Nephron (organoid): ENCODE data around the gene SETD6.

ENCODE experiments used
- H3K27ac Mint-ChIP-seq, 3 experiments: 2 replicates each; pipeline ENCODE4 v1.8.0; 2020; ENCODE audit warnings: mixed read lengths in 3 of 3, mild to moderate bottlenecking in 2 of 3, moderate library complexity in 1 of 3
- H3K27me3 Mint-ChIP-seq: 2 replicates; pipeline ENCODE4 v1.8.0; 2021; ENCODE audit warnings: low read depth, mild to moderate bottlenecking, moderate library complexity, mixed read lengths
- H3K36me3 Mint-ChIP-seq: 2 replicates; pipeline ENCODE4 v1.8.0; 2020; ENCODE audit warnings: low read depth, mixed read lengths
- H3K4me1 Mint-ChIP-seq: 2 replicates; pipeline ENCODE4 v1.8.0; 2020; ENCODE audit warnings: mixed read lengths
- H3K4me3 Mint-ChIP-seq, 3 experiments: 2 replicates each; pipeline ENCODE4 v1.8.0; 2020; ENCODE audit warnings: mild to moderate bottlenecking in 3 of 3, mixed read lengths in 3 of 3, moderate library complexity in 2 of 3
- H3K9me3 Mint-ChIP-seq: 2 replicates; pipeline ENCODE4 v1.8.0; 2020; ENCODE audit warnings: mixed read lengths
- TF ChIP-seq, protein P1 (sequence below), 3 experiments: fragments of 200-600 bp; sonication (generic); IDR thresholded peaks; one replicate each; pipeline ENCODE4 v1.5.0; 2021; ENCODE audit warnings: antibody characterized with exemption in 3 of 3; ENCODE audit not compliant: unreplicated experiment in 3 of 3

Gene SETD6

GRCh38 chr16:58499615-58500351 is 15.5 kb upstream of the SETD6 start, which contains the start of gene NDRG4:
NDRG4 (plus strand) TSS chr16:58500143; CDS start chr16:58500249, 106 bp downstream.
- peak within 1 kb of the TSS; percentile 69 to 86 (median 78) for H3K4me3 Mint-ChIP-seq
- peaks cover 29% of the 10 kb centered on the region for H3K27me3 Mint-ChIP-seq
- TF ChIP-seq, protein P1, sequence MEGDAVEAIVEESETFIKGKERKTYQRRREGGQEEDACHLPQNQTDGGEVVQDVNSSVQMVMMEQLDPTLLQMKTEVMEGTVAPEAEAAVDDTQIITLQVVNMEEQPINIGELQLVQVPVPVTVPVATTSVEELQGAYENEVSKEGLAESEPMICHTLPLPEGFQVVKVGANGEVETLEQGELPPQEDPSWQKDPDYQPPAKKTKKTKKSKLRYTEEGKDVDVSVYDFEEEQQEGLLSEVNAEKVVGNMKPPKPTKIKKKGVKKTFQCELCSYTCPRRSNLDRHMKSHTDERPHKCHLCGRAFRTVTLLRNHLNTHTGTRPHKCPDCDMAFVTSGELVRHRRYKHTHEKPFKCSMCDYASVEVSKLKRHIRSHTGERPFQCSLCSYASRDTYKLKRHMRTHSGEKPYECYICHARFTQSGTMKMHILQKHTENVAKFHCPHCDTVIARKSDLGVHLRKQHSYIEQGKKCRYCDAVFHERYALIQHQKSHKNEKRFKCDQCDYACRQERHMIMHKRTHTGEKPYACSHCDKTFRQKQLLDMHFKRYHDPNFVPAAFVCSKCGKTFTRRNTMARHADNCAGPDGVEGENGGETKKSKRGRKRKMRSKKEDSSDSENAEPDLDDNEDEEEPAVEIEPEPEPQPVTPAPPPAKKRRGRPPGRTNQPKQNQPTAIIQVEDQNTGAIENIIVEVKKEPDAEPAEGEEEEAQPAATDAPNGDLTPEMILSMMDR (IDR thresholded peaks at IDR 0.05; ENCODE audit: unreplicated experiment in 3 of 3) = no peak
- peaks cover 14% of the 10 kb centered on the region for H3K4me1 Mint-ChIP-seq
- H3K36me3 Mint-ChIP-seq = no peaks in the 10 kb centered on the region
- no peaks in the 10 kb centered on the region for H3K9me3 Mint-ChIP-seq
- H3K27ac Mint-ChIP-seq = peak within 1 kb of the TSS in 2 of 3 experiments; percentile 49 to 77

DNA sequence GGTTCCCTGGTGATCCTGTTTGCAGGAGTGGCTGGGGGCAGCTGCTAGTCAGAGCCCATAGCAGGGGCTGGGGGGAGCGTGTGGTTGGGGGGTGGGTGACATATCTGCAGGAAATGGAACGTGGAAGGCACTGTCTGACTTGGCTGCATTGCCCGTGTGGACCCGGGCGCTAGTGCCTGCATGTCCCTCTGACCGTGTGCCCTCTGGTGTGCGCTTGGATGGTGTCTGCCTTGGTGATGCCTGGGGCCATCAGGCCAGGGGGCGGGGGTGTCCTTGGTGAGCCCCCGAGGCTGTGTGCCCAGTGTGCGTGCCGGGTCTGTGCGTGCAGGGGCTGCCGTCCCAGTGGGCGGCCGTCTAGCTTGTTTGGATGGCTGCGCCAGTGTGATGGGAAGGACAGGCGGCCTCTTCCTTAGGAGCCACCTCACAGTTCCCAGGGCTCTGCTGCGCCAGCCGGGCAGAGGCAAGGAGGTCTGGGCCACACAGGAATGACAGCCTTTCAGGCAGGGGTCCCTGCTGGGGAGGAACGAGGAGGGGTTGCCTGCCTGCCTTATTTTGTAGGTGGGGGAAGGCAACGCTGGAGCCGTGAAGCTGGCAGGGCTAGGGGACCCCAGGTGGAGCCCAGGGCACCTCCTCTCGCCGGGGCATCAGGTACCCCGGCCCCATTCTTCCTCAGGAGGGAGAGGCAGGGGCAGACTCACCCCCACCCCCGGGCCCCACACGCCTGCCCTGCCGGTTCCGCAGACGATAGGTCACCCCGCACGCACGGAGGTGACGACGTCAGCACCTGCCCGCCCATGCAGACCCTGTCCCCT is 14.7 kb upstream of the SETD6 start:
- H3K4me1 Mint-ChIP-seq = peaks cover 6% of the 10 kb centered on the region
- no peaks in the 10 kb centered on the region for H3K36me3 Mint-ChIP-seq
- TF ChIP-seq, protein P1 (IDR thresholded peaks at IDR 0.05; ENCODE audit: unreplicated experiment in 3 of 3) = no peak
- H3K27ac Mint-ChIP-seq = no peak overlapping the region
- H3K27me3 Mint-ChIP-seq = peaks cover 29% of the 10 kb centered on the region
- peak overlapping the region; percentile 82 to 86 (median 84) for H3K4me3 Mint-ChIP-seq
- no peaks in the 10 kb centered on the region for H3K9me3 Mint-ChIP-seq

- TF ChIP-seq, protein P1 (IDR thresholded peaks at IDR 0.05; ENCODE audit: unreplicated experiment in 3 of 3) = no peak
- Mint-ChIP-seq H3K4me1 (peaks cover 4% of the 10 kb centered on the region), H3K27me3 (peaks cover 29% of the 10 kb centered on the region), H3K36me3 (no peaks in the 10 kb centered on the region), H3K4me3 (peak overlapping the region; percentile 82 to 86 (median 84)), H3K9me3 (no peaks in the 10 kb centered on the region), H3K27ac (peak overlapping the region in 1 of 3 experiments; percentile 79)
Observed at GRCh38 chr16:58501242-58502131, 13.8 kb upstream of the SETD6 start.

DNA sequence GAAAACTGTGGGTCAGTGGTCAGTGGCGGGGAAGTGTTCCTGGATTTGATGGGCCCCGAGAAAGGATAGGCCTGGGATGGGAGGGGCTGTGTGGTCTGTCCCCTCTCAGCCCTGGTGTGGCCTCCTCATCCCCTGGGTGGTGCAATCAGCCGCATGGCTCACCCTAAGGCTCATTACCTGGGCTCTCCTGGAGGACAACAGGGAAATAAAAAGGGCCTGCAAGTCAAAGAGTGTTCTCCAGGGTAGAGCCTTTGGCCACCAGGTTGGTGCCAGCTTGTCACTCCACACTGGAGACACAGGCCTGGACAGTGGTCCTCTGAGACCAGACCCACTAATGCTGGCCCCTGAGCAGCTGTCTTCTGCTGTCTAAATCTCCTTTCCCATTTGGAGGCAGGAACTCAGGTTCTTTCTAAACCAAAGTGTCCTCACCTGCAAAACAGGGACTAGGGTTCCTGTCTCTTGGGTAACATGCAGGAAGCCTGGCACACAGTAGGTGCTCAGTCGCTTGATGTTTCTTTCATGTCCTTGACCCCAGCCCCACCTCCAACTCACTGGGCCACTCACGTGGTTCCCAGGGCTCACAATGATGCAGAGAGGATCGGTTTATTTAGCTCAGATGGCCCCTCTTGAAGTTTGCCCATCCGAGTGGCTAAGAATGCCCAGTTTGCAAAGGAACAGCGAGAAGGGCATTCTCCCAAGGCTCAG is 12.9 kb upstream of the SETD6 start:
- H3K4me3 Mint-ChIP-seq = peak overlapping the region in 2 of 3 experiments; percentile 47 to 86
- H3K4me1 Mint-ChIP-seq = peaks cover 4% of the 10 kb centered on the region
- H3K27ac Mint-ChIP-seq = no peak overlapping the region
- H3K36me3 Mint-ChIP-seq = no peaks in the 10 kb centered on the region
- TF ChIP-seq, protein P1 (IDR thresholded peaks at IDR 0.05; ENCODE audit: unreplicated experiment in 3 of 3) = no peak
- no peaks in the 10 kb centered on the region for H3K9me3 Mint-ChIP-seq
- peaks cover 29% of the 10 kb centered on the region for H3K27me3 Mint-ChIP-seq

DNA sequence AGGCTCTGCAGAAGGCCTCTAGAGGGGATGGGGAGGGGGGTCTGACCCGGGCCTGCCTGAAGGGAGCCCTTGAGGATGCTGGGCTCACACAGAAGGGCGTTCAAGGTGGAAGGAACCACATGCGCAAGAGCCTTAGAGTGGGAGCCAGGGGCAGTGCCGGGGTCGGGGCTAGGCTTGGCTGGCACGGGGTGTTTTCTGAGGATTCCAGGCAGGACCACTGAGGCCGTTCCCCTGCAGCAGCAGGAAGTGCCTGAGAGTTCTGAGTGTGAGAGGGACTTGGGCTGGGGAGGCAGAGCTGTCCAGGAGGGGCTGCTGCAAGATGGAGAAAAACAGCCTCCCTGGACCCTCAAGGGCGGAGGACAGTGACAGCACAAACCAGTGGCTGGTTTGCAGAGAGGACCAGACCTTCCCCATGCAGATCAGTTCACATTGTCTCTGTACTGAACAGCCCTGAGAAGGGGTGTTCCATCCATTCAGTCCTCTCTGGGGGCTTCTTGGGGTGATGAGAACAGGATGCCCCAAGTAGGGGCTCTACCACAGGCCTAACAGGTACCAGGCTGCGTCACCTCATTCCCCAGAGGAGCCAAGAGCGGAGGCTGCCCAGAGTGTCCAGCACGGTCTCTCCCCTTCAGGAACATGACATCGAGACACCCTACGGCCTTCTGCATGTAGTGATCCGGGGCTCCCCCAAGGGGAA is 12.0 kb upstream of the SETD6 start:
- H3K27ac Mint-ChIP-seq = no peak overlapping the region
- peaks cover 24% of the 10 kb centered on the region for H3K27me3 Mint-ChIP-seq
- no peak overlapping the region for H3K4me3 Mint-ChIP-seq
- H3K9me3 Mint-ChIP-seq = no peaks in the 10 kb centered on the region
- H3K36me3 Mint-ChIP-seq = no peaks in the 10 kb centered on the region
- TF ChIP-seq, protein P1 (IDR thresholded peaks at IDR 0.05; ENCODE audit: unreplicated experiment in 3 of 3) = no peak
- H3K4me1 Mint-ChIP-seq = peaks cover 4% of the 10 kb centered on the region
